Esophagus muscularis mucosa (tissue), 3 donors: ENCODE data around the gene ERC2.

Experiments
- CTCF ChIP-seq, 3 experiments: fragments of 200-600 bp in 2 of 3; fragments of 450-650 bp in 1 of 3; sonication (generic) in 2 of 3; IDR thresholded peaks; one replicate each; pipeline ENCODE4 v1.5.1; 2017 to 2019; ENCODE audit warnings: antibody characterized with exemption in 3 of 3, mild to moderate bottlenecking in 2 of 3, moderate library complexity in 1 of 3
- EP300 ChIP-seq: sonication (generic); formaldehyde crosslinking; IDR thresholded peaks from one replicate; pipeline ENCODE4 v1.6.1; 2017; ENCODE audit warnings: antibody characterized with exemption

- TF ChIP-seq CTCF (IDR thresholded peaks at IDR 0.05) (no peak), EP300 (no peak)
Observed at GRCh38 chr3:55824406-55824805, 643.9 kb downstream of the ERC2 start.
